H1 (cell line): ENCODE measurements around the gene CRTC2. TPM values are rescaled to one million over a fixed set of nuclear protein-coding genes. Genes with fewer than 3 reads are reported as not detected.

Source experiments
- CTCF ChIA-PET: fragments of 300-600 bp; sonication (Branson Sonifier 250); formaldehyde crosslinking; loops from one replicate; lab custom pipeline; 2021; ENCODE audit not compliant: partially characterized antibody; lab: Charles Lee
- POLR2A ChIA-PET: fragments of 300-600 bp; sonication (Branson Sonifier 250); formaldehyde crosslinking; loops from one replicate; lab custom pipeline; 2021; ENCODE audit warnings: inconsistent platforms; ENCODE audit not compliant: partially characterized antibody; lab: Charles Lee
- DNase-seq, 2 experiments: peaks; one replicate each; pipeline versions ENCODE4 v3.0.0 to v3.0.0-alpha.2; 2010 to 2022; ENCODE audit warnings: low spot score in 2 of 2, low read depth in 1 of 2, mixed read lengths in 1 of 2
- FAIRE-seq: peaks from 2 replicates; lab custom pipeline; 2011; peaks lifted over from hg19 to GRCh38; lab: Jason Lieb, UNC
- H2AFZ ChIP-seq: 2 replicates; pipeline ENCODE4 v1.8.1; 2012; ENCODE audit warnings: low read length, inconsistent platforms
- H2AK5ac ChIP-seq: 2 replicates; pipeline ENCODE4 v1.6.1; 2013; ENCODE audit warnings: low read depth, low read length
- H2BK120ac ChIP-seq: replicated peaks from 2 replicates; pipeline ENCODE3; 2013; ENCODE audit warnings: low read depth, low read length, inconsistent platforms
- H2BK12ac ChIP-seq: 2 replicates; pipeline ENCODE4 v1.6.1; 2013; ENCODE audit warnings: low read depth, low read length
- H2BK15ac ChIP-seq: 2 replicates; pipeline ENCODE4 v1.6.1; 2013; ENCODE audit warnings: low read length
- H2BK20ac ChIP-seq: 2 replicates; pipeline ENCODE4 v1.6.1; 2013; ENCODE audit warnings: low read length
- H2BK5ac ChIP-seq: 2 replicates; pipeline ENCODE4 v1.6.1; 2013; ENCODE audit warnings: low read depth, low read length
- H3K14ac ChIP-seq: 2 replicates; pipeline ENCODE4 v1.6.1; 2013; ENCODE audit warnings: inconsistent platforms; ENCODE audit not compliant: insufficient read length
- H3K18ac ChIP-seq: 2 replicates; pipeline ENCODE4 v1.6.1; 2013; ENCODE audit warnings: low read length; ENCODE audit errors: extremely low read depth
- H3K23ac ChIP-seq: 2 replicates; pipeline ENCODE4 v1.6.1; 2013; ENCODE audit warnings: inconsistent platforms; ENCODE audit not compliant: insufficient read length
- H3K23me2 ChIP-seq: 2 replicates; pipeline ENCODE4 v1.6.1; 2013; ENCODE audit warnings: low read depth, low read length
- H3K27ac ChIP-seq: 2 replicates; pipeline ENCODE4 v1.6.1; 2011; ENCODE audit warnings: low read depth, low read length, inconsistent platforms
- H3K27me3 ChIP-seq, 4 experiments: replicated peaks in 1 of 4; 1 replicate in 1 of 4; 2 replicates in 3 of 4; pipeline versions ENCODE4 v1.6.1 to v1.8.1; 2011 to 2013; ENCODE audit warnings: low read length in 3 of 4, mild to moderate bottlenecking in 3 of 4, inconsistent platforms in 2 of 4, mixed read lengths in 2 of 4, moderate library complexity in 1 of 4; ENCODE audit not compliant: control insufficient read depth in 3 of 4, insufficient read depth in 3 of 4; ENCODE audit errors: extremely low read depth in 1 of 4
- H3K36me3 ChIP-seq, 4 experiments: 2 replicates each; pipeline versions ENCODE4 v1.6.1 to v1.8.1; 2011 to 2013; ENCODE audit warnings: mild to moderate bottlenecking in 4 of 4, low read length in 3 of 4, moderate library complexity in 2 of 4, control low read depth in 1 of 4, inconsistent platforms in 1 of 4; ENCODE audit not compliant: insufficient read depth in 4 of 4, control insufficient read depth in 2 of 4
- H3K4ac ChIP-seq: replicated peaks from 2 replicates; pipeline ENCODE3; 2013; ENCODE audit warnings: low read length, low read depth, mixed read lengths, inconsistent platforms; ENCODE audit not compliant: insufficient read length
- H3K4me1 ChIP-seq, 4 experiments: replicated peaks in 1 of 4; 1 replicate in 1 of 4; 2 replicates in 3 of 4; pipeline versions ENCODE4 v1.6.1 to v1.8.1; 2011 to 2013; ENCODE audit warnings: low read length in 3 of 4, inconsistent platforms in 2 of 4, mixed read lengths in 1 of 4; ENCODE audit not compliant: insufficient read depth in 4 of 4, control insufficient read depth in 3 of 4
- H3K4me2 ChIP-seq, 2 experiments: 2 replicates each; pipeline versions ENCODE4 v1.6.1 to v1.8.1; 2011 to 2013; ENCODE audit warnings: low read depth in 2 of 2, low read length in 2 of 2, control low read depth in 1 of 2, inconsistent platforms in 1 of 2, mild to moderate bottlenecking in 1 of 2; ENCODE audit not compliant: insufficient read depth in 1 of 2
- H3K4me3 ChIP-seq, 4 experiments: fragments of 200-600, 300-600 bp in 1 of 4; sonication (generic), shearing (Covaris generic), sonication (Bioruptor Twin) in 1 of 4; 2 replicates each; pipeline versions ENCODE4 v1.5.1 to v1.8.1; 2011 to 2016; ENCODE audit warnings: low read length in 4 of 4, low read depth in 3 of 4, control low read depth in 2 of 4, inconsistent platforms in 2 of 4, mild to moderate bottlenecking in 2 of 4, mixed read lengths in 1 of 4, moderate library complexity in 1 of 4; ENCODE audit not compliant: insufficient read depth in 2 of 4; ENCODE audit errors: extremely low read depth in 1 of 4
- H3K56ac ChIP-seq: replicated peaks from 2 replicates; pipeline ENCODE3; 2013; ENCODE audit warnings: low read depth, mild to moderate bottlenecking, mixed read lengths, low read length, inconsistent platforms; ENCODE audit not compliant: insufficient read length
- H3K79me1 ChIP-seq: 2 replicates; pipeline ENCODE4 v1.6.1; 2013; ENCODE audit warnings: low read depth, low read length, control low read depth
- H3K79me2 ChIP-seq, 2 experiments: 2 replicates each; pipeline versions ENCODE4 v1.6.1 to v1.8.1; 2012 to 2013; ENCODE audit warnings: low read length in 2 of 2, mild to moderate bottlenecking in 2 of 2, inconsistent platforms in 1 of 2; ENCODE audit not compliant: insufficient read depth in 2 of 2, control insufficient read depth in 1 of 2
- H3K9ac ChIP-seq, 4 experiments: replicated peaks in 1 of 4; 1 replicate in 1 of 4; 2 replicates in 3 of 4; pipeline versions ENCODE4 v1.6.1 to v1.8.1; 2011 to 2013; ENCODE audit warnings: low read depth in 3 of 4, low read length in 3 of 4, control low read depth in 2 of 4, mild to moderate bottlenecking in 2 of 4, moderate library complexity in 2 of 4, inconsistent platforms in 1 of 4; ENCODE audit errors: extremely low read depth in 1 of 4
- H3K9me3 ChIP-seq, 2 experiments: 2 replicates each; pipeline versions ENCODE4 v1.6.1 to v1.8.1; 2012 to 2013; ENCODE audit warnings: mild to moderate bottlenecking in 2 of 2, moderate library complexity in 2 of 2, control low read depth in 1 of 2, inconsistent platforms in 1 of 2, low read depth in 1 of 2, low read length in 1 of 2, mixed read lengths in 1 of 2; ENCODE audit not compliant: insufficient read depth in 2 of 2
- H4K20me1 ChIP-seq, 2 experiments: replicated peaks in 1 of 2; 2 replicates each; pipeline versions ENCODE3 to v1.8.1; 2011 to 2013; ENCODE audit warnings: inconsistent platforms in 2 of 2, low read length in 2 of 2, mild to moderate bottlenecking in 1 of 2; ENCODE audit not compliant: insufficient read depth in 2 of 2, control insufficient read depth in 1 of 2
- H4K5ac ChIP-seq: 2 replicates; pipeline ENCODE4 v1.6.1; 2013; ENCODE audit warnings: low read length, low read depth, mixed read lengths, inconsistent platforms; ENCODE audit not compliant: insufficient read length
- H4K8ac ChIP-seq: 2 replicates; pipeline ENCODE4 v1.8.0; 2013; ENCODE audit warnings: mild to moderate bottlenecking, moderate library complexity, low read length, inconsistent platforms; ENCODE audit not compliant: insufficient read depth; ENCODE audit errors: extremely low read depth
- H4K91ac ChIP-seq: replicated peaks from 2 replicates; pipeline ENCODE3; 2013; ENCODE audit warnings: low read length, mixed read lengths, inconsistent platforms; ENCODE audit not compliant: insufficient read length
- CEBPB ChIP-seq: IDR thresholded peaks from 2 replicates; pipeline ENCODE4 v1.6.1; 2012; ENCODE audit warnings: low read depth, low read length
- HDAC6 ChIP-seq: IDR thresholded peaks from one replicate; pipeline ENCODE4 v1.7.1; 2012; ENCODE audit warnings: low read depth, mild to moderate bottlenecking, inconsistent platforms, low read length, moderate library complexity
- JUND ChIP-seq: IDR thresholded peaks from 2 replicates; pipeline ENCODE4 v1.6.1; 2011; ENCODE audit warnings: mild to moderate bottlenecking, improper control_type of control experiment, low read length
- KDM5A ChIP-seq: fragments of 200-600 bp; IDR thresholded peaks from 2 replicates; pipeline ENCODE4 v1.7.1; 2012; ENCODE audit warnings: mild to moderate bottlenecking, low read length, inconsistent platforms, mixed read lengths
- NANOG ChIP-seq: IDR thresholded peaks from 2 replicates; pipeline ENCODE4 v1.6.1; 2011; ENCODE audit warnings: low read length, low read depth, mild to moderate bottlenecking, inconsistent platforms; ENCODE audit not compliant: insufficient read depth, poor library complexity, severe bottlenecking
- RNF2 ChIP-seq: fragments of 200-900, 300-1000 bp; sonication (generic); IDR thresholded peaks from 2 replicates; pipeline ENCODE4 v1.7.1; 2016; ENCODE audit warnings: borderline replicate concordance, low read depth, mild to moderate bottlenecking, antibody characterized with exemption, low read length; ENCODE audit not compliant: poor library complexity, severe bottlenecking; ENCODE audit errors: missing control alignments
- SP1 ChIP-seq: IDR thresholded peaks from 2 replicates; pipeline ENCODE4 v1.6.1; 2011; ENCODE audit warnings: low read depth, low read length
- SP2 ChIP-seq: IDR thresholded peaks from 2 replicates; pipeline ENCODE4 v1.6.1; 2012; ENCODE audit warnings: mild to moderate bottlenecking, low read length, inconsistent platforms
- SP4 ChIP-seq: IDR thresholded peaks from 2 replicates; pipeline ENCODE4 v1.6.1; 2012; ENCODE audit warnings: low read length, inconsistent platforms
- TAF1 ChIP-seq: IDR thresholded peaks from 2 replicates; pipeline ENCODE4 v1.6.1; 2011; ENCODE audit warnings: mild to moderate bottlenecking, low read depth, low read length
- ZNF274 ChIP-seq: IDR thresholded peaks from 2 replicates; pipeline ENCODE4 v1.7.0; 2012; ENCODE audit warnings: low read length, borderline replicate concordance; ENCODE audit errors: extremely low read depth
- WGBS, 2 experiments: shearing (Covaris generic) in 1 of 2; methylation state at CpG; one replicate each; pipeline versions ENCODE4 v1.1.6 to v1.1.7; 2013 to 2015; ENCODE audit warnings: low lambda C conversion rate in 2 of 2, mixed read lengths in 2 of 2, inconsistent platforms in 1 of 2, low coverage in 1 of 2, missing lambda C conversion rate in 1 of 2; ENCODE audit not compliant: insufficient replicate concordance in 2 of 2, insufficient coverage in 1 of 2, insufficient read length in 1 of 2; ENCODE audit errors: extremely low coverage in 1 of 2, missing lambda C conversion rate in 1 of 2; 5-methylcytosine and 5-hydroxymethylcytosine counted together
- polyA plus RNA-seq, 7 experiments: library from polyadenylated mRNA; depleted of rRNA in 3 of 7; stranded (reverse) in 5 of 7; unstranded in 2 of 7; fragments of >200 nt in 5 of 7; fragments of 200-250 nt in 2 of 7; gene quantifications; 1 replicate in 5 of 7; 2 replicates in 1 of 7; 4 replicates in 1 of 7; pipeline versions ENCODE4 v1.2.1 to v1.2.3, GENCODE V29; 2011 to 2013; ENCODE audit warnings: missing spikeins in 2 of 7, mixed read lengths in 2 of 7
- total RNA-seq: library from RNA; stranded (reverse); fragmentation: NEBNext Ultra II Directional; extraction: Animal tissue kit (Norgen Biotek cat#: 25700); gene quantifications from 2 replicates; pipeline ENCODE4 v1.2.1, GENCODE V29; 2021
- TF ChIP-seq, protein P1 (sequence below), 3 experiments: IDR thresholded peaks; 1 replicate in 2 of 3; 2 replicates in 1 of 3; pipeline versions ENCODE4 v1.5.1 to v1.6.1; 2011; ENCODE audit warnings: low read length in 3 of 3, mild to moderate bottlenecking in 3 of 3, inconsistent platforms in 2 of 3, low read depth in 1 of 3, moderate library complexity in 1 of 3; ENCODE audit not compliant: insufficient read depth in 1 of 3; ENCODE audit errors: control extremely low read depth in 1 of 3

Gene CRTC2
- total and polyA plus RNA-seq, 2 of the 8 experiments (the other 6 are each of a cell fraction or from before 2014, with no cell fraction given): 28.6 to 34.3 TPM

DNA sequence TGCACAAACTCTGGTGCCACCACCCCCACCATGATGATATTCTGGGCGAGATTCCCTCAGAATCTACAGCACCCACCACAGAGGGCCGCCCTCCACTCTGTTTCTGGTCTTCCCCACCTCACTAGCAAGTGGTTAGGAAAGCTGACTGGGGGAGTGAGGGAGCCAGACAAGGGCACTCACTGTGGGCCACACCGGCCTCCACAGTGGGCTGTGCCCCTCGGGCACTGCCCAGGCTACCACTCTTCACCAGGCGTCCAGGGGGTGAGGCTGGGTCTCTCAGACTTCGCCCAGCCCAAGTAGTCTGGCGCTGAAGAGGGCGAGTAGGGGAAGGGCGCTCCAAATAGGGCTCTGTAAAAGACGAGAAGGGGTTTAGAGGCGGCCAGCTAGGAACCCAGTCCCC lies 24.5 kb downstream of the CRTC2 start:
- DNase-seq (no peak), FAIRE-seq (no peak)
- Histone ChIP-seq H2AK5ac (no peak overlapping the region), H2AFZ (no peak overlapping the region), H4K20me1 (peaks cover 0 to 11% of the 10 kb centered on the region in 2 experiments), H3K4me2 (no peak overlapping the region), H4K8ac (no peak overlapping the region), H3K4ac (no peak overlapping the region), H2BK5ac (no peak overlapping the region), H3K14ac (no peak overlapping the region), H3K79me2 (no peaks in the 10 kb centered on the region), H3K27me3 (no peaks in the 10 kb centered on the region), H2BK20ac (no peak overlapping the region), H3K79me1 (no peaks in the 10 kb centered on the region; the same call in 1 of the 2 replicates), H3K23ac (no peak overlapping the region), H3K23me2 (no peaks in the 10 kb centered on the region; the same call in 1 of the 2 replicates), H3K9ac (no peak overlapping the region), H2BK15ac (no peak overlapping the region), H3K4me1 (no peaks in the 10 kb centered on the region), H4K5ac (no peak overlapping the region), H4K91ac (no peak overlapping the region), H3K4me3 (no peak overlapping the region), H3K56ac (no peak overlapping the region), H3K18ac (no peak overlapping the region), H3K9me3 (no peaks in the 10 kb centered on the region), H2BK12ac (no peak overlapping the region), H3K36me3 (peaks cover 12 to 61% (median 45%) of the 10 kb centered on the region in 4 experiments), H2BK120ac (no peak overlapping the region), H3K27ac (no peak overlapping the region)
- ChIA-PET CTCF (interaction anchor here (0.8 to 1.4 kb wide), 2 partner anchors 10 to 13 kb away, joined by 4 to 5 read pairs; partner anchors contain the start of gene DENND4B), POLR2A (interaction anchor here (0.8 to 3.7 kb wide), 7 partner anchors 8 to 57 kb away, joined by 3 to 24 read pairs (median 6); partner anchors contain the start of genes DENND4B, GATAD2B and RPS27)
- 95% methylated on average over 11 of the region's 11 CpGs; no CpG with 5 or more reads in 1 of the 2 experiments for WGBS, 2 experiments
- no peak for TF ChIP-seq SP1
- TF ChIP-seq RNF2: no peak
- no peak for TF ChIP-seq SP2
- TF ChIP-seq ZNF274: no peak
- TF ChIP-seq CEBPB: no peak
- no peak for TF ChIP-seq KDM5A
- TF ChIP-seq, protein P1, sequence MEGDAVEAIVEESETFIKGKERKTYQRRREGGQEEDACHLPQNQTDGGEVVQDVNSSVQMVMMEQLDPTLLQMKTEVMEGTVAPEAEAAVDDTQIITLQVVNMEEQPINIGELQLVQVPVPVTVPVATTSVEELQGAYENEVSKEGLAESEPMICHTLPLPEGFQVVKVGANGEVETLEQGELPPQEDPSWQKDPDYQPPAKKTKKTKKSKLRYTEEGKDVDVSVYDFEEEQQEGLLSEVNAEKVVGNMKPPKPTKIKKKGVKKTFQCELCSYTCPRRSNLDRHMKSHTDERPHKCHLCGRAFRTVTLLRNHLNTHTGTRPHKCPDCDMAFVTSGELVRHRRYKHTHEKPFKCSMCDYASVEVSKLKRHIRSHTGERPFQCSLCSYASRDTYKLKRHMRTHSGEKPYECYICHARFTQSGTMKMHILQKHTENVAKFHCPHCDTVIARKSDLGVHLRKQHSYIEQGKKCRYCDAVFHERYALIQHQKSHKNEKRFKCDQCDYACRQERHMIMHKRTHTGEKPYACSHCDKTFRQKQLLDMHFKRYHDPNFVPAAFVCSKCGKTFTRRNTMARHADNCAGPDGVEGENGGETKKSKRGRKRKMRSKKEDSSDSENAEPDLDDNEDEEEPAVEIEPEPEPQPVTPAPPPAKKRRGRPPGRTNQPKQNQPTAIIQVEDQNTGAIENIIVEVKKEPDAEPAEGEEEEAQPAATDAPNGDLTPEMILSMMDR (IDR thresholded peaks at IDR 0.05; ENCODE audit: control extremely low read depth in 1 of 3, insufficient read depth in 1 of 3, low read depth in 1 of 3, low read length in 3 of 3): no peak
- no peak for TF ChIP-seq JUND
- no peak for TF ChIP-seq NANOG
- TF ChIP-seq TAF1: no peak
- TF ChIP-seq HDAC6: no peak
- no peak for TF ChIP-seq SP4
